Psoas muscle (tissue), 8 donors: Measurements from ENCODE around the gene RREB1. TPM values are rescaled to one million over a fixed set of nuclear protein-coding genes. Genes with fewer than 3 reads are reported as not detected.

Source experiments
- ATAC-seq, 4 donors: fragments of 200-7000 bp; cut with Tn5 transposase; one replicate each; pipeline ENCODE4 v1.9.1; 2020; ENCODE audit warnings: moderate library complexity in 3 of 4, mild to moderate bottlenecking in 2 of 4
- DNase-seq, 2 donors: peaks; one replicate each; pipeline ENCODE4 v3.0.0-alpha.2; 2020
- H3K27ac ChIP-seq: fragments of 200-600 bp; one replicate; pipeline ENCODE4 v1.8.0; 2022
- H3K27me3 ChIP-seq, 3 donors: fragments of 200-600 bp in 1 of 3; one replicate each; pipeline versions ENCODE4 v1.6.1 to v1.8.0; 2013 to 2022; ENCODE audit warnings: low read length in 2 of 3, mild to moderate bottlenecking in 2 of 3, moderate library complexity in 1 of 3; ENCODE audit not compliant: insufficient read depth in 3 of 3
- H3K36me3 ChIP-seq, 2 donors: fragments of 200-600 bp in 1 of 2; one replicate each; pipeline versions ENCODE4 v1.6.1 to v1.8.0; 2013 to 2022; ENCODE audit warnings: low read depth in 1 of 2, mild to moderate bottlenecking in 1 of 2, moderate library complexity in 1 of 2; ENCODE audit not compliant: insufficient read depth in 1 of 2
- H3K4me1 ChIP-seq: fragments of 200-600 bp; one replicate; pipeline ENCODE4 v1.8.0; 2022
- H3K4me3 ChIP-seq: fragments of 200-600 bp; one replicate; pipeline ENCODE4 v1.8.0; 2022; ENCODE audit warnings: mild to moderate bottlenecking
- H3K9me3 ChIP-seq: fragments of 200-600 bp; one replicate; pipeline ENCODE4 v1.8.0; 2022
- WGBS, 3 donors: extraction: QIAGEN DNeasy Blood & Tissue Kit; methylation state at CpG; one replicate each; pipeline versions ENCODE4 v1.1.6 to v1.1.7; 2013; 5-methylcytosine and 5-hydroxymethylcytosine counted together
- intact Hi-C, 2 donors: fragments of 100-400 bp; cut with DNase I; formaldehyde crosslinking; loops; one replicate each; pipeline versions ENCODE4 v1.11.0 to v1.14.2; 2022
- polyA plus RNA-seq, 3 donors: library from polyadenylated mRNA; stranded (reverse); fragments of 200-250 nt; gene quantifications; one replicate each; pipeline ENCODE4 v1.2.3, GENCODE V29; 2013
- total RNA-seq, 4 donors: library from RNA; stranded (reverse); fragmentation: NEBNext Ultra II Directional in 2 of 4; extraction: Animal tissue kit (Norgen Biotek cat#: 25700) in 2 of 4; gene quantifications; one replicate each; pipeline versions ENCODE4 v1.2.1 to v1.2.4, GENCODE V29; 2021 to 2023
- TF ChIP-seq, protein P1 (sequence below): fragments of 200-600 bp; IDR thresholded peaks from one replicate; pipeline ENCODE4 v1.8.0; 2022; ENCODE audit warnings: antibody characterized with exemption
- donor health status: healthy with polysubstance abuse.
- donor health status: DM: no; HTN: no; CAD: no; lungs with moderate emphysema.
- donor health status: Bipolar disorder and iron deficiency.
- donor health status: healthy.
- donor health status: DM: yes; HTN: yes; CAD: no.
- donor health status: DM: no; HTN: no; CAD: no.
- donor health status: DM: no; HTN: no; CAD: no.
- donor health status: DM: yes; HTN: yes; CAD: no.

RREB1 gene
- total and polyA plus RNA-seq, 7 donors = 4.6 to 49.4 (median 32.7) TPM

GRCh38 chr6:7242835-7243178, 135.0 kb downstream of the RREB1 start:
- H3K4me1 ChIP-seq = peaks cover 31% of the 10 kb centered on the region
- no peak overlapping the region for H3K4me3 ChIP-seq
- H3K27ac ChIP-seq = peak overlapping the region; percentile 61
- no peaks in the 10 kb centered on the region for H3K27me3 ChIP-seq
- H3K9me3 ChIP-seq = no peaks in the 10 kb centered on the region
- intact Hi-C loops = loop anchor here in 1 of 2 donors (2.0 to 10.0 kb wide), 4 partner anchors 341 to 688 kb away; no protein-coding TSS in a partner anchor
- 76 to 87% (median 87%) methylated on average over 4 of the region's 4 CpGs for WGBS, 3 donors
- DNase-seq (no peak), ATAC-seq (no peak)
- H3K36me3 ChIP-seq = peaks cover 0 to 40% of the 10 kb centered on the region in 2 donors
- TF ChIP-seq, protein P1, sequence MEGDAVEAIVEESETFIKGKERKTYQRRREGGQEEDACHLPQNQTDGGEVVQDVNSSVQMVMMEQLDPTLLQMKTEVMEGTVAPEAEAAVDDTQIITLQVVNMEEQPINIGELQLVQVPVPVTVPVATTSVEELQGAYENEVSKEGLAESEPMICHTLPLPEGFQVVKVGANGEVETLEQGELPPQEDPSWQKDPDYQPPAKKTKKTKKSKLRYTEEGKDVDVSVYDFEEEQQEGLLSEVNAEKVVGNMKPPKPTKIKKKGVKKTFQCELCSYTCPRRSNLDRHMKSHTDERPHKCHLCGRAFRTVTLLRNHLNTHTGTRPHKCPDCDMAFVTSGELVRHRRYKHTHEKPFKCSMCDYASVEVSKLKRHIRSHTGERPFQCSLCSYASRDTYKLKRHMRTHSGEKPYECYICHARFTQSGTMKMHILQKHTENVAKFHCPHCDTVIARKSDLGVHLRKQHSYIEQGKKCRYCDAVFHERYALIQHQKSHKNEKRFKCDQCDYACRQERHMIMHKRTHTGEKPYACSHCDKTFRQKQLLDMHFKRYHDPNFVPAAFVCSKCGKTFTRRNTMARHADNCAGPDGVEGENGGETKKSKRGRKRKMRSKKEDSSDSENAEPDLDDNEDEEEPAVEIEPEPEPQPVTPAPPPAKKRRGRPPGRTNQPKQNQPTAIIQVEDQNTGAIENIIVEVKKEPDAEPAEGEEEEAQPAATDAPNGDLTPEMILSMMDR = no peak

DNA sequence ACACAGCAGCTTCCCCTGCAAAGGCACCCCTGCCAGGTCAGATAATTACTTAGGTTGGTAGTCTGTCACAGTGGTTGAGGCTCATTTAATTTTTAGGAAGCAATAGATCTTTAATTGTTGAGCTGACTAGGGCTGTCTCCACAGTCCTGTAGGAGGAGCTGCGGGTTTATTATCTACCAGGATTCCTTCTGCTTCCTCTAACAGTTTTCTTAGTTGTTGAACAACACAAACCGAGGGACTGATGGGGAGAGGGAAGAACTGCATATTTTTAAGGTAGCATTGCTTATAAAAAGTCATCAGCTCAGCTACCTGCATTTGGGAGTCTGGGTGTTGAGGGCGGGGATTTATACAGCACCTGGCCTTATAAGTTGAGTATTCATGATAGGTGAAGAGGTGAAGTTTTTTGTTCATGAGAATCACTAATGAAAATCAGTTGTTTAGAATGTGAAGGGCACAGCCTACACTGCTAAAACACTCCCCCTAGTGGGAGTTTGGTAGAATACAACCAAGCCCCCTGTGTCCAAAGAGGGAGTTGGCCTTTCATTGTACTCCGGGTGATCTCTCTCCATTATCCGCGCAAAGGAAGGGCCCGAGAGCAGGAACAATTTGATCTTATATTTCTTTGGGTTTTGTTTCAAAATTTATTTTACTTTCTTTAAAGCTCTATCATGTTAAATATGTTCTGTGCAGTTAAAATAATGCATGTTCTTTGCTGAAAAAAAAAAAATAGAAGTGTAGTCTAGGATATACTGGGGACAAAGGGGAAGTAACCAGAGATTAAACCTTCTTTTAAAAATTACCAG, 135.6 kb downstream of the RREB1 start:
- ATAC-seq (peak; percentile 61 to 76 (median 68)), DNase-seq (no peak)
- WGBS, 3 donors = 6 to 14% (median 12%) methylated on average over 7 of the region's 7 CpGs
- TF ChIP-seq, protein P1 = peak; percentile 93
- Histone ChIP-seq H3K4me3 (no peak overlapping the region), H3K4me1 (peaks cover 27% of the 10 kb centered on the region), H3K27me3 (no peaks in the 10 kb centered on the region), H3K9me3 (no peaks in the 10 kb centered on the region), H3K36me3 (peaks cover 0 to 45% of the 10 kb centered on the region in 2 donors), H3K27ac (peak overlapping the region; percentile 61)
- intact Hi-C loops = loop anchor here in 1 of 2 donors (2.0 to 10.0 kb wide), 4 partner anchors 341 to 689 kb away; no protein-coding TSS in a partner anchor

GRCh38 chr6:7245668-7246393, 138.1 kb downstream of the RREB1 start:
- Histone ChIP-seq H3K36me3 (peaks cover 0 to 64% of the 10 kb centered on the region in 2 donors), H3K4me3 (no peak overlapping the region), H3K27ac (no peak overlapping the region), H3K9me3 (no peaks in the 10 kb centered on the region), H3K4me1 (peaks cover 16% of the 10 kb centered on the region), H3K27me3 (no peaks in the 10 kb centered on the region)
- TF ChIP-seq, protein P1 = no peak
- intact Hi-C loops = loop anchor here (2.0 to 10.0 kb wide), 2 partner anchors 521 to 691 kb away; no protein-coding TSS in a partner anchor
- 92 to 96% (median 94%) methylated on average over 15 of the region's 15 CpGs for WGBS, 3 donors
- DNase-seq (no peak), ATAC-seq (no peak)

GRCh38 chr6:7246401-7247178, 138.8 kb downstream of the RREB1 start:
- no peaks in the 10 kb centered on the region for H3K9me3 ChIP-seq
- TF ChIP-seq, protein P1 = no peak
- peaks cover 16% of the 10 kb centered on the region for H3K4me1 ChIP-seq
- WGBS, 3 donors = 93 to 94% (median 94%) methylated on average over 59 to 71 of the region's 71 CpGs
- peak in 1 of 2 donors; percentile 60 for DNase-seq
- no peak for ATAC-seq
- no peak overlapping the region for H3K27ac ChIP-seq
- H3K4me3 ChIP-seq = no peak overlapping the region
- H3K27me3 ChIP-seq = no peaks in the 10 kb centered on the region
- intact Hi-C loops = loop anchor here in 1 of 2 donors (10.0 kb wide), 1 partner anchor 692 kb away; no protein-coding TSS in a partner anchor
- H3K36me3 ChIP-seq = peaks cover 0 to 63% of the 10 kb centered on the region in 2 donors
